ENCODE data around the gene ACOT4. TPM values are rescaled to one million over a fixed set of nuclear protein-coding genes. Genes with fewer than 3 reads are reported as not detected.

Gene ACOT4
- total and polyA plus RNA-seq, 2 donors (not counting 3 experiments of a cell fraction or from before 2014, with no cell fraction given), result 0.46 to 0.69 TPM

GRCh38 chr14:73594491-73594890, 2.8 kb downstream of the ACOT4 start:
- DNase-seq (ENCODE audit: low read depth, low spot score) (no peak), FAIRE-seq (no peak)
- Histone ChIP-seq H3K36me3 (ENCODE audit: control insufficient read depth in 2 of 2, extremely low read depth in 1 of 2, insufficient read depth in 2 of 2, low read length in 2 of 2) (no peaks in the 10 kb centered on the region), H3K79me2 (ENCODE audit: control insufficient read depth, insufficient read depth, low read length) (no peaks in the 10 kb centered on the region), H3K27ac (ENCODE audit: insufficient read depth, low read depth, low read length) (no peak overlapping the region), H3K4me3 (replicated peaks in 1 of 3; ENCODE audit: insufficient read depth in 1 of 3, low read depth in 1 of 3, low read length in 3 of 3) (no peak overlapping the region), H3K4me1 (ENCODE audit: control insufficient read depth, extremely low read depth, insufficient read depth, low read length) (peaks cover 2% of the 10 kb centered on the region), H4K20me1 (replicated peaks; ENCODE audit: control insufficient read depth, extremely low read depth, insufficient read depth, low read length) (no peaks in the 10 kb centered on the region), H3K27me3 (ENCODE audit: control insufficient read depth in 2 of 2, insufficient read depth in 2 of 2, low read length in 2 of 2) (peaks cover 2 to 3% of the 10 kb centered on the region in 2 experiments), H2AFZ (ENCODE audit: low read depth, low read length) (no peak overlapping the region), H3K9ac (replicated peaks; ENCODE audit: extremely low read depth, insufficient read depth, low read length) (no peak overlapping the region), H3K9me3 (replicated peaks; ENCODE audit: control insufficient read depth, insufficient read depth, low read length) (no peaks in the 10 kb centered on the region), H3K9me1 (replicated peaks; ENCODE audit: control insufficient read depth, extremely low read depth, insufficient read depth, low read length) (no peaks in the 10 kb centered on the region), H3K4me2 (ENCODE audit: insufficient read depth, low read length) (no peak overlapping the region)
- dilution Hi-C loops (cut with MboI; ENCODE audit: extremely low pct_ligation_motif_present, low sequenced_read_pairs), result no loop called here
- POLR2A ChIA-PET, result no interaction called here
- TF ChIP-seq MYC (IDR thresholded peaks at IDR 0.05; ENCODE audit: low read depth, low read length), result no peak
- no peak for TF ChIP-seq POLR2AphosphoS5 (IDR thresholded peaks at IDR 0.05; ENCODE audit: insufficient read depth, low read depth, low read length)
- TF ChIP-seq GATA2 (IDR thresholded peaks at IDR 0.05; ENCODE audit: insufficient read depth, insufficient read length, low read depth, low read length), result no peak
- no peak for TF ChIP-seq POLR2A (IDR thresholded peaks at IDR 0.05; ENCODE audit: low read depth, low read length)
- TF ChIP-seq EZH2 (IDR thresholded peaks at IDR 0.05; ENCODE audit: borderline replicate concordance, low read depth, low read length, severe bottlenecking), result no peak
- TF ChIP-seq JUN (IDR thresholded peaks at IDR 0.05; ENCODE audit: borderline replicate concordance, insufficient read depth, insufficient read length, low read depth), result no peak
- no peak for TF ChIP-seq FOS (IDR thresholded peaks at IDR 0.05; ENCODE audit: borderline replicate concordance, insufficient read depth, low read length)
- TF ChIP-seq CTCF (IDR thresholded peaks at IDR 0.05; ENCODE audit: extremely low read depth in 1 of 2, insufficient read depth in 1 of 2, low read depth in 1 of 2, low read length in 2 of 2), result no peak
- TF ChIP-seq, protein P1, sequence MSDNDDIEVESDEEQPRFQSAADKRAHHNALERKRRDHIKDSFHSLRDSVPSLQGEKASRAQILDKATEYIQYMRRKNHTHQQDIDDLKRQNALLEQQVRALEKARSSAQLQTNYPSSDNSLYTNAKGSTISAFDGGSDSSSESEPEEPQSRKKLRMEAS (IDR thresholded peaks at IDR 0.05; ENCODE audit: insufficient read depth, insufficient read length), result no peak
- no TSS peak for BruUV-seq (replicated peaks)
- CTCF ChIA-PET, result no interaction called here
- intact Hi-C loops (cut with micrococcal nuclease), result no loop called here
